K562 (cell line): Measurements from ENCODE around the gene CBFA2T3.

Experiments
- GATAD2B ChIP-seq: fragments of 450-650 bp; IDR thresholded peaks from 2 replicates; pipeline ENCODE4 v1.6.1; 2017; ENCODE audit warnings: mild to moderate bottlenecking, borderline replicate concordance
- L3MBTL2 ChIP-seq: fragments of 450-650 bp; IDR thresholded peaks from 2 replicates; pipeline ENCODE4 v1.6.1; 2016; ENCODE audit warnings: mild to moderate bottlenecking, moderate library complexity
- NR2C2 ChIP-seq, 2 experiments: fragments of 200-800 bp in 1 of 2; sonication (Bioruptor generic) in 1 of 2; sonication (generic) in 1 of 2; formaldehyde crosslinking in 1 of 2; IDR thresholded peaks; 2 replicates each; pipeline versions ENCODE4 v1.6.1 to v1.8.0; 2016 to 2022; ENCODE audit warnings: mild to moderate bottlenecking in 1 of 2, missing compliant biosample characterization in 1 of 2, missing genetic modification characterization in 1 of 2, missing genetic modification reagents in 1 of 2
- POLR2AphosphoS5 ChIP-seq: IDR thresholded peaks from 2 replicates; pipeline ENCODE4 v1.6.1; 2011; ENCODE audit warnings: mild to moderate bottlenecking, low read depth, low read length, moderate library complexity; ENCODE audit not compliant: control insufficient read depth, insufficient read depth
- SMARCB1 ChIP-seq: IDR thresholded peaks from 2 replicates; pipeline ENCODE4 v1.6.1; 2011; ENCODE audit warnings: improper control_type of control experiment, low read depth; ENCODE audit not compliant: insufficient read length
- TAF1 ChIP-seq: IDR thresholded peaks from 2 replicates; pipeline ENCODE4 v1.6.1; 2011; ENCODE audit warnings: mild to moderate bottlenecking, low read length, moderate library complexity; ENCODE audit not compliant: insufficient read depth, control insufficient read depth, severe bottlenecking; ENCODE audit errors: extremely low read depth
- YY1 ChIP-seq, 3 experiments: IDR thresholded peaks; 2 replicates each; pipeline ENCODE4 v1.6.1; 2011; ENCODE audit warnings: low read length in 2 of 3, mild to moderate bottlenecking in 2 of 3, moderate library complexity in 2 of 3, borderline replicate concordance in 1 of 3, control low read depth in 1 of 3, low read depth in 1 of 3; ENCODE audit not compliant: insufficient read depth in 3 of 3, insufficient replicate concordance in 2 of 3, control insufficient read depth in 1 of 3, insufficient read length in 1 of 3; ENCODE audit errors: extremely low read depth in 1 of 3

- no peak for TF ChIP-seq TAF1
- TF ChIP-seq GATAD2B = no peak
- no peak for TF ChIP-seq L3MBTL2
- no peak for TF ChIP-seq SMARCB1
- TF ChIP-seq NR2C2 (CRISPR knock-in tag; IDR thresholded peaks at IDR 0.05) = no peak
- TF ChIP-seq NR2C2 (tag; IDR thresholded peaks at IDR 0.05) = no peak
- no peak for TF ChIP-seq YY1 (IDR thresholded peaks at IDR 0.05; ENCODE audit: borderline replicate concordance in 1 of 3, control insufficient read depth in 1 of 3, extremely low read depth in 1 of 3, insufficient read depth in 3 of 3, insufficient read length in 1 of 3, insufficient replicate concordance in 2 of 3, low read depth in 1 of 3, low read length in 2 of 3)
- TF ChIP-seq POLR2AphosphoS5 = no peak
Observed at GRCh38 chr16:88864099-88864498, 112.9 kb downstream of the CBFA2T3 start.
